ENCODE measurements around the gene WDR7.
A peak's percentile ranks its signal among the peaks of the same experiment; 100 is the strongest.

The WDR7 gene

GRCh38 chr18:56723706-56724105 lies 72.5 kb downstream of the WDR7 start:
- no peak for DNase-seq

DNA sequence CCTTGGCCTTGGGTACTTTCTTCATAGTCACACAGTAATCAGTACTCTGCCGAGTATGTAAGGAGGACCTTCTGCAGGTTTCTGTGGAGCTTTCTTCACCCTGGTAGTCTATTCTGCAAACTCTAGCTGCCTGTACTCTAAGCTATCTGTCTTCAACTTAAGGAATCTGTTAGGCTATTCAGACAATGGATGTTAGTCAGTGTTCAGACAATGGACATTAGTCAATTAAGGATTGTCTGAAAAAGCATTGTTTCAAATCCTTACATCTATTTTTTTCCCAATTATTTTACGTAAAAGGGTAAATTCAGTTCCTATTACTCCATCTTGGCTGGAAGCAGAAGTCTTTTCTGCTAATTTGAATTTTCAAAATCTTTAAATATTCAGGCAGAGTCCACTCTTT lies 75.7 kb downstream of the WDR7 start:
- no peak for DNase-seq

DNA sequence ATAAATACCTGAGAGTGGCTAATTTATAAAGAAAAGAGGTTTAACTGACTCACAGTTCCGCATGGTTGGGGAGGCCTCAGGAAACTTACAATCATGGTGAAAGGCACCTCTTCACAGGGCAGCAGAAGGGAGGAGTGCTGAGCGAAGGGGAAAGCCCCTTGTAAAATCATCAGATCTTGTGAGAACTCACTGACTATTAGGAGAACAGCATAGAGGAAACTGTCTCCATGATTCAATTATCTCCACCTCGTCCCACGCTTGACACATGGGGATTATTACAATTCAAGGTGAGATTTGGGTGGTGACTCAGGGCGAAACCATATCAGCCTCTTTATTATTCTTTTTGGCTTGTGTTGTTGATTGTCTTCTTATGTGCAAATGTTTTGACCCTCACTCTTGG lies 76.2 kb downstream of the WDR7 start:
- DNase-seq, result no peak

DNA sequence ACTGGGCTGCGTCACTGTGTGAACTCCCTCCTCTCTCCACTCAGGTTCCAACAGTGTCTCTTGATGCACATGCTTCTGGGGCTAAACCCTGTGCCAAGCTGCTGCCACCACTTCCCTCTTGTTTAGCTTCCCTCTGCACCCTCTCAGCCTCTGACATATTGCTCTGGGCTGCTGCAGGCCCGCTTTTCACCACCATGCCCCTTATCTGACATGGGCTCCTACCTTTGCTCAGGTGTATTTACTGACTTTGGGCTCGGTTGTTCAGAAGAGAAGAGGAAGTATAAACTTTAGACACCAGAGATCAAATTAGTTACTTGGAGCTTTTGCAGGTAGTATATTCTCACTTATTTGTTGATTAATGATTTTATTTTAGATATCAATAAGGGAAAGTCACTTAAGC lies 77.6 kb downstream of the WDR7 start:
- no peak for DNase-seq

GRCh38 chr18:56738184-56738583 lies 87.0 kb downstream of the WDR7 start:
- DNase-seq, result no peak

- DNase-seq, result no peak
Observed at GRCh38 chr18:56739731-56740130, 88.6 kb downstream of the WDR7 start.

- DNase-seq, result no peak
Observed at GRCh38 chr18:56740645-56741044, 89.5 kb downstream of the WDR7 start.

DNA sequence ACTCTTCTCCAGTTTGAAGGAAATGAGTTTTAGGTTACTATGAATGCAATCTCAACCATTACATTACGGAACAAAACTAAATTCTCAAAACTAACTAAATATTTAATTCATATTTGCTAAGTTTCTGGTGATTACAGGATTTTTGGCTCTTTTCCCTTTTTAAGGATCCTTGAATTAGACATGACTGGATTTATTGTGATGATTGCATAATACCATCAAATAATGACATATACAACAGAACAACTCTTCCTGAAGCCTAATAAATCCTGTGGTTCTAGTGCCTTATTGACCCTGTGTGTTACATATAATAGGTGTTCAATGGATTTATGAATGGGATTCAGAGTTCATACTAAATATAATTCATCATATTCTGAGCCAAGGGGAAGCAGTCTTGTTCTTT lies 90.5 kb downstream of the WDR7 start:
- DNase-seq, result no peak

DNA sequence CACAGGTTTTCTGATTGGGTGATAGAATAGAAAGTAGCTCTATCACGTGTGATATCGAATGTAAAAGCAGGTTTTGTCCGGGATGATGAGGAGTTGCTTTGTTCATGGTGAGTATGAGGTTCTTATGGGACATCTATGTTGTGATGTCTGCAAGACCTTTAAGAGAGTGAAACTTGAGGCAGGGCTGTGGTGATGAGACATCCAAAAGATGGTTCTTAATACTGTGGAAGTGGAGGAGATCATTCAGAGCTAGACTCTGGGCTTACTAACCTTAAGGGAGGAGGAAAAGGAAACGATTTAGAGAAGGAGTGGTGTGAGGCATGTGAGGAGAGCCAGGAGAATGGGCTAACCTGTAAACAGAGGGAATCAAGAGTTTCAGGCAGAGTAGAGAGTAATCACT lies 92.0 kb downstream of the WDR7 start:
- no peak for DNase-seq

DNA sequence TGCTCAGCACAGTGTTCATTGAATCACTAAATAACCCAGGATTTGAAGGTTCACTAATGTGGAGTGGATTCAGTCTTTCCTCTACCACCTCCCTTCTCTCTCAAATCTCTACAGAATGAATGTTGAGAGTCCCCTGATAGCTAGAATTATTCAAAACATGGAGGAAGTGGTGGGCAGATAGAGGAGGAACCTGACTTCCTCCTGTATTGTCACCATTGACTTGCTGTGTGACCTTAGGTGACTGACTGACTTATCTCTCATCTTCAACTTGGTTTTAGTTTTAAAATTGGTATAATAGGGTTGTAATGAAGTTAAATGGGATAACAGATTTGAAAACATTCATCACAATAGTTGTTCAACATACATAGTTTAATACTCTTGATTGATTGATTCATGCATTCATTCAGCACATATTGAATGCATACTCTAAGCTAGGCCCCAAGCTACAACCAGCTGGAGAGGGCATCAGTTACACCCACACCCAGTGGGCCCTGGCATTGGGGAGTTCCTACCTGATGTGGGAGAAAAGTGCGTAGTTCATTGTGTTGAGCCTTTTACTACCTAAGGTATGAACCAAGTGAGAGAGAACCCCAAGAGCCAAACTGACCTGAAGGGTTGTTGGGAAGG lies 96.0 kb downstream of the WDR7 start:
- DNase-seq, result no peak

DNA sequence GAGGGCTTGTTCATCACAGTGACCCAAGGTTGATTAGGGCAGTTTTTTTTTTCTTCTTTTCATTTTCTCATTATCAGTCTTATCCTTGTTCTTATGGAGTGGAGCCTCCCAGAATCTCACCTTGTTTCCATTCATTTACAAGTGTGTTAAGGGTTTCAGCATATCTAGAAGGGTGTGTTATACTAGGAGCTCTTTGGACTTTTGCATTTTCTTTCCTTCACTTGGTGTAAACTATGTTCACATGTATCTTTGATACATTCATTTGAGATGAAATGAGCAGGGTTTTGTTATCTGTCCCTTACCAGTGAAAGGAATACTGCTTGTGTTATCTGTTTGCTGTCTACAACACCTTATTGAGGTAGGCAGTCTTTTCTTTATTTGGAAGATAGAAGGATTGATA lies 96.7 kb downstream of the WDR7 start:
- DNase-seq, result no peak

DNA sequence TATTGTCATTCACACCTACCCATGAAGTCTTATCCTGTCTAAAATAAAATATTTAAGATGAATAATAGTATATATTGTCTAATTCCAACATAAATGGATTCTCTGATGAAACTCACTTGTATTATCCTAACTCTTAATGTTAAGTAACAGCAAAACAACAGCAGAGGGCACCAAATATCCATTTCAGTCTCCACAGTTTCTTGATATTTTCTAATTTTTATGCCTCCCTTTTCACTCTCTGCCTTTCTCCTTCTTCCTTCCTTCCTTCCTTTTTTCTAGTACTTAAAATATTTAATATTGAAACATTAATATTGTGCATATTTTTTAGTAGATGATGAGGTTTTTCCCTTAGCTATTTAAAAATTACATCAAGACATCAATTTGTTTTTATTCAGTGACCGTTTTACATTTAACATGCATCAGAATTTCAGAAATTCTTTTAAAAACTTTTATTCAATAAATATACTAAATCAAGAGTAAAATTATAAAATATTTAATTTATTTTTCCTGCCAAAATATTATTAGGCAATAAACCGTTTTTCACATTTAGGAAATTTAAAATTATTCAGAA lies 97.6 kb downstream of the WDR7 start:
- DNase-seq, result peak; percentile 12

DNA sequence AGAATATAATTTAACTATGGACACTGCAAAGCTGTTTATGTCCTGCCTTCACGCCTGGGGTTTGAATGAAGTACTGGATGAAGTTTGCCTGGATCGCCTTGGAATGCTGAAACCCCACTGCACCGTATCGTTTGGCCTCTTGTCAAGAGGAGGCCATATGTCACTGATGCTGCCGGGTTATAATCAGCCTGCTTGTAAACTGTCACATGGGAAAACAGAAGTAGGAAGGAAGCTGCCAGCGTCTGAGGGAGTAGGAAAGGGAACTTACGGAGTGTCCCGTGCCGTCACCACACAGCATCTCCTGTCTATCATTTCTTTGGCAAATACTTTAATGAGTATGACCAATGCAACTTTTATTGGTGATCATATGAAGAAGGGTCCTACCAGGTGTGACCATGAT lies 105.8 kb downstream of the WDR7 start:
- no peak for DNase-seq

- no peak for DNase-seq
Observed at GRCh38 chr18:56770097-56770496, 118.9 kb downstream of the WDR7 start.

DNA sequence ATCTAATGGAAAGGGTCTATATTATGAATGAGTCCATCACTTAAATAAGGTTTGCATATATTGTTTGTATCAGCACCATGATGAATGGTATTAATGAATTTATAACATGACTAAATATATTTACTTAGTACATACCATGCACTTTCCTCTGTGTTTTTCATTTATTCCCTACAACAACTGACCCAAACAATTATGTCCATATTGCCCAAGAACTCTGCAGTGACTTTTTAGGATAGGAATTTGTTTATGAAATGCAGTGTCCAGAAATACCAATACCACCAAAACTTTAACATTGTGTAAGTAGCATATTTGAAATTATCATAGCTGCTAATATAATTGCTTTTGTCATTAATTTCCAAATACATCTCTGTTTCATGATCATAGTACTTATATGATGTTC lies 119.7 kb downstream of the WDR7 start:
- no peak for DNase-seq

DNA sequence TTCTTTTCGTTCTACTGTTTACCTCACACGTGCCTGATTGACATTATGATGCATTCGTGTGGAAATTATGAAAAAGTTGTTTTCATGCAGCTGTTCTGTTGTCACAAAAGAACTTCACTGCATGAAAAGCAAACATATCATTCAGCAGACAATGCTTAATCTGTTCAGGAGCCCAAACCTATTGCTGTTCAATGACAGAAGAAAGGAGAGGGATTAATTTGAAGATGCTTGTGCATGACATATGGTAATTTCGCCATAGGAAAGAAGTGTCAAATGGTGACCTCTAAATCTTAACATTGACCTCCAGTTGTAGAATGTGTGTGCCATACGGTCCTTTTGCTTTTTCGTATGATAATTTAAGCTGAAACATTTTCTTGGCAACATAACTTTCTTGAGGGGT lies 124.5 kb downstream of the WDR7 start:
- no peak for DNase-seq

GRCh38 chr18:56787390-56787789 lies 136.2 kb downstream of the WDR7 start:
- no peak for DNase-seq

GRCh38 chr18:56789004-56789888 lies 138.1 kb downstream of the WDR7 start:
- DNase-seq, result no peak

- no peak for DNase-seq
Observed at GRCh38 chr18:56789889-56790180, 138.7 kb downstream of the WDR7 start.

- no peak for DNase-seq
Observed at GRCh38 chr18:56795381-56795780, 144.2 kb downstream of the WDR7 start.

- DNase-seq, result no peak
Observed at GRCh38 chr18:56799756-56800155, 148.6 kb downstream of the WDR7 start.

DNA sequence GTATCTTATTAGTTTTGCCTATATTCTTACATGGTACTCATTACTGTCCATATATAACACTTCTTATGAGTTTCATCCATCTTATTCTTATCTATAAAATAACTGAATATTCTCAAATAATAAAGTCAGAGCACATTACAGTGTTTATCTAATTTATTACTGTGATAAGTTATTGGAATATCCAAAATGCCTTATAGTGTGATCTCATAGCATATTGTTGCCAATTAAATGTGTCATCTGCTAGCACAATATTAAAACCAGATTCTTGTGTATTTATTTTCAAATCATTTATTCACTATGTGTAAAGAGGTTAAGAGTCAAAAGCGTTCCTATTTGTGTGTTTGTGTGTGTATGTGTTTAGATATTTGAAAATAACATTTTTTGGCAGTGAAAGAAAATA lies 151.9 kb downstream of the WDR7 start:
- no peak for DNase-seq

- no peak for DNase-seq
Observed at GRCh38 chr18:56804395-56804794, 153.2 kb downstream of the WDR7 start.

GRCh38 chr18:56807901-56808300 lies 156.7 kb downstream of the WDR7 start:
- DNase-seq, result no peak

DNA sequence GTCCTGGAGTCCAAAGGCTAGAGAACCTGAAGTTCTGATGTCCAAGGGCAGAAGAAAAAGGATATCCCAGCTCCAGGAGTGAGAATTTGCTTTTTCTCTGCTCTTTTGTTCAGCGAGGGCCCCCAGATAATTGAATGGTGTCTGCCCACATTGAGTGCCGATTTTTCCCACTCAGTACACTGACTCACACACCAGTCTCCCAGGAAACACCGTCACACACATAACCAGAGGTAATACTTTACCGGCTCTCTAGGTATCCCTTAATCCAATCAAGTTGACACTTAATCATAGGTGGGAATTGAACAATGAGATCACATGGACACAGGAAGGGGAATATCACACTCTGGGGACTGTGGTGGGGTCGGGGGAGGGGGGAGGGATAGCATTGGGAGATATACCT lies 161.5 kb downstream of the WDR7 start:
- DNase-seq, result no peak

Measured in CD4-positive, alpha-beta T cell treated with Interleukin-4 for 4 hours (primary cell).